Measurements from ENCODE around the gene MIER3.

DNA sequence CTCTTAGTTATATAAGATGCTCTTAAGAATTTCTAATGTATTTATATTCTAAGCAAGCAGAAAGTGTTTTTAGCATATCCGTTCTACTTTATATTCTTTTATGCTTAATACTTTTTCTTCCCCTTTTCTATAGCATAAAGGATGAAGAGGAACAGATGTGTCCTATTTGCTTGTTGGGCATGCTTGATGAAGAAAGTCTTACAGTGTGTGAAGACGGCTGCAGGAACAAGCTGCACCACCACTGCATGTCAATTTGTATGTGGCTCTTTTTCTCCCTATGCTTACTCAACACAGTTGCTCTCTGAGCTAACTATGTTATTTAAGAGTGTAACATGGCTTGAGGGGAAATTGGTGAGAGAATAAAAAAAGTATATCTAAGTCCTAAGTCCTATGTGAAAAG, 80.1 kb downstream of the MIER3 start:
- TF ChIP-seq POLR2A (IDR thresholded peaks at IDR 0.05) (no peak), CTCF (IDR thresholded peaks at IDR 0.05) (no peak)

Data from body of pancreas (tissue), 4 donors.